Stomach (tissue), 4 donors: ENCODE measurements around the gene NOL8.

Source experiments
- EP300 ChIP-seq: sonication (generic); formaldehyde crosslinking; IDR thresholded peaks from one replicate; pipeline ENCODE4 v1.6.1; 2017; ENCODE audit warnings: antibody characterized with exemption
- TF ChIP-seq, protein P1 (sequence below), 7 experiments: fragments of 450-650 bp in 4 of 7; fragments of 200-600 bp in 3 of 7; sonication (generic) in 3 of 7; IDR thresholded peaks; one replicate each; pipeline ENCODE4 v1.5.1; 2016 to 2019; ENCODE audit warnings: antibody characterized with exemption in 7 of 7, control low read depth in 2 of 7, mild to moderate bottlenecking in 1 of 7

DNA sequence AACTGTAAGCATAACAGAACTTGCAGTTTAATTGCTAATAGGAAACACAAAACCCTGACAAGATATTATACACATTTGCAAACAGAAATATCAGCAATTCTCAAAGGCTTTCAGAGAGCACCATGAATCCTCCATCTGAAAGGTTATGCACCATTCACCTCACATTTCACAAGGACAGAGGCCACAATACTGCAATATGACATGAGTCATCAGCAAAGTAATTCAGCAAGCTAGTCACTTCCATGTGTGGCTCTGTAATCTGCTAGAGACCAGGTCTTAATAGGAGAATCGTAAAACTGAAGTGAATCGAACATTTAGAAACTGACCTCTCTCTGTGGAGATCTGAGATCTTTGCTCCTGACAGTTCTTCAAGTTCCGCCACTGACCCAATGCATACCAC lies 60.0 kb downstream of the NOL8 start:
- no peak for TF ChIP-seq EP300
- TF ChIP-seq, protein P1, sequence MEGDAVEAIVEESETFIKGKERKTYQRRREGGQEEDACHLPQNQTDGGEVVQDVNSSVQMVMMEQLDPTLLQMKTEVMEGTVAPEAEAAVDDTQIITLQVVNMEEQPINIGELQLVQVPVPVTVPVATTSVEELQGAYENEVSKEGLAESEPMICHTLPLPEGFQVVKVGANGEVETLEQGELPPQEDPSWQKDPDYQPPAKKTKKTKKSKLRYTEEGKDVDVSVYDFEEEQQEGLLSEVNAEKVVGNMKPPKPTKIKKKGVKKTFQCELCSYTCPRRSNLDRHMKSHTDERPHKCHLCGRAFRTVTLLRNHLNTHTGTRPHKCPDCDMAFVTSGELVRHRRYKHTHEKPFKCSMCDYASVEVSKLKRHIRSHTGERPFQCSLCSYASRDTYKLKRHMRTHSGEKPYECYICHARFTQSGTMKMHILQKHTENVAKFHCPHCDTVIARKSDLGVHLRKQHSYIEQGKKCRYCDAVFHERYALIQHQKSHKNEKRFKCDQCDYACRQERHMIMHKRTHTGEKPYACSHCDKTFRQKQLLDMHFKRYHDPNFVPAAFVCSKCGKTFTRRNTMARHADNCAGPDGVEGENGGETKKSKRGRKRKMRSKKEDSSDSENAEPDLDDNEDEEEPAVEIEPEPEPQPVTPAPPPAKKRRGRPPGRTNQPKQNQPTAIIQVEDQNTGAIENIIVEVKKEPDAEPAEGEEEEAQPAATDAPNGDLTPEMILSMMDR (IDR thresholded peaks at IDR 0.05): no peak
